Bronchial epithelial cell (primary cell): ENCODE measurements around the gene C12orf75. TPM values are rescaled to one million over a fixed set of nuclear protein-coding genes. Genes with fewer than 3 reads are reported as not detected.
A peak's percentile ranks its signal among the peaks of the same experiment; 100 is the strongest.

ENCODE experiments used
- DNase-seq: peaks from one replicate; pipeline ENCODE4 v3.0.0-alpha.2; 2010; ENCODE audit warnings: low read depth
- FAIRE-seq: peaks from 2 replicates; lab custom pipeline; 2011; peaks lifted over from hg19 to GRCh38; lab: Jason Lieb, UNC
- H3K27me3 ChIP-seq: 2 replicates; pipeline ENCODE4 v1.5.1; 2011; ENCODE audit warnings: low read length; ENCODE audit not compliant: control insufficient read depth, insufficient read depth
- H3K36me3 ChIP-seq: 2 replicates; pipeline ENCODE4 v1.5.1; 2011; ENCODE audit warnings: low read length; ENCODE audit not compliant: control insufficient read depth, insufficient read depth
- H3K4me3 ChIP-seq: 2 replicates; pipeline ENCODE4 v1.5.1; 2011; ENCODE audit warnings: mild to moderate bottlenecking, low read depth, low read length, control low read depth
- CTCF ChIP-seq: IDR thresholded peaks from 2 replicates; pipeline ENCODE4 v1.5.1; 2011; ENCODE audit warnings: mild to moderate bottlenecking, moderate library complexity, low read length, control low read depth, inconsistent platforms; ENCODE audit not compliant: insufficient read depth, severe bottlenecking
- total RNA-seq: library from RNA; depleted of rRNA; stranded (reverse); fragments of >200 nt; gene quantifications from 2 replicates; pipeline ENCODE4 v1.2.1, GENCODE V29; 2014

C12orf75 gene
- total RNA-seq, 1 donor from 2014 or later = 11.8 TPM

DNA sequence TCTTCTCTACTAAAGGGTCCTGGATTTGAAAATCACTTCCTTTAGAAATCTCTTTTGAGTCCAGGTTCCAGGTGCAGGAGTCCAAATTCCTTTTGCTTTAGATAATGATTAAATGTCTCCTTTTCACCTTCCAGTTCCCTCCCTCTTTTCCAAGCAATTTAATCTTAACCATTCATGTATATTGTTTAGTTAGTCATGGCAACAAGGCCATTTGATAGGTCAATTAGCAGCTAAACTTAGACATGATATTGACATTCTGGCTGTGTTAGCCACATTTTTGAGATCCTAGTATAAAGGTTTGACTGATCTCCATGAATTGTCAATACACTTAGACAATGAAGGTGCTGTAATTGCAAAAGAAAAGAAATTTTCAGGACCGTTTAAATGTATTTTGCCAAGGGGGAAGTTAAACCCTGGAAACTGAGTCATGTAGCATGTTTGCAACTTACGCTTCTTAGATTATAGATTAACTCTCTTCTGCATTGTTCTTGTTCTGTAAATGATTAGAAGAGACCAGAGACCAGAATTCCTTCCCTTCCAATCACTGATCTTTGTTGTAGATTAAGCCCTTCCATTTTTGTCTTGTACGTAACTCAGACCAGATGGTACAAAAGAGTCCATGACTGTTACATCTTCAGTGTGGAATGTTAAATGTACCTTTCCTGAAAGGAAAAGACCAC lies 12.4 kb upstream of the C12orf75 start:
- FAIRE-seq (no peak), DNase-seq (peak; percentile 48)
- Histone ChIP-seq H3K36me3 (no peaks in the 10 kb centered on the region), H3K27me3 (no peaks in the 10 kb centered on the region), H3K4me3 (no peak overlapping the region)
- no peak for TF ChIP-seq CTCF

DNA sequence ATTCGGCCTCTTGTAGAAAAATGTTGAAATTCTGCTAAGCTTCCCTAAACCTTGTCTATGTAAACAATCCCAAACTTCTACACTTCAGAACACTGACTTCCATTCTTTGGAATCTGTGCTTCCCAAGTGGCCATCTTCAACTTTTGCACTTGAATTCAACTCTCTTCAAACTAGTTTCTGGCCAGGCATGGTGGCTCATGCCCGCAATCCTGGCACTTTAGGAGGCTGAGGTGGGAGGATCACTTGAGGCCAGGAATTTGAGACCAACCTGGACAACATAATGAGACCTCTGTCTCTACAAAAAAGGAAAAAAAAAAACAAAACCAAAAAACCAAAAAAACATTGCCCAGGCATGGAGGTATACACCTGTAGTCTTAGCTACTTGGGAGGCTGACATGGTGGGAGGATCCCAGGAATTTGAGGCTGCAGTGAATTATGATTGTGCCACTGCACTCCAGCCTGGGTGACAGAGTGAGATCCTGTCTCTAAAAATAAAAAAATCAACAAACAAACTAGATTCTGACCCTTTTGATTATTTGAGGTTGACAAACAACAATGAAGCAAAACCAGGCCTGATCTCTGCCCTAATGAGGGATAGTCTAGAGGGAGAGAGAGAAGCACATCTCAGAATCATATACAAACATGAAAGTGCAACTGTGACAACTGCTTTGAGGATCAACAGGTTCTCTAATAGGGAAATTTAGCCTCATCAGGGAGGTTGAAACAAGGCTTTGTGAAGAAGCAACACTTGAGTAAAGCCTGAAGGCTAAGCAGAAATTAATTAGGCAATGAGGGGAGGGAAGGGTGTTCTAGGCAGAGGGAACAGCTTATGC lies 11.6 kb upstream of the C12orf75 start:
- TF ChIP-seq CTCF = no peak
- no peak overlapping the region for H3K4me3 ChIP-seq
- no peaks in the 10 kb centered on the region for H3K36me3 ChIP-seq
- H3K27me3 ChIP-seq = no peaks in the 10 kb centered on the region
- DNase-seq (no peak), FAIRE-seq (no peak)

DNA sequence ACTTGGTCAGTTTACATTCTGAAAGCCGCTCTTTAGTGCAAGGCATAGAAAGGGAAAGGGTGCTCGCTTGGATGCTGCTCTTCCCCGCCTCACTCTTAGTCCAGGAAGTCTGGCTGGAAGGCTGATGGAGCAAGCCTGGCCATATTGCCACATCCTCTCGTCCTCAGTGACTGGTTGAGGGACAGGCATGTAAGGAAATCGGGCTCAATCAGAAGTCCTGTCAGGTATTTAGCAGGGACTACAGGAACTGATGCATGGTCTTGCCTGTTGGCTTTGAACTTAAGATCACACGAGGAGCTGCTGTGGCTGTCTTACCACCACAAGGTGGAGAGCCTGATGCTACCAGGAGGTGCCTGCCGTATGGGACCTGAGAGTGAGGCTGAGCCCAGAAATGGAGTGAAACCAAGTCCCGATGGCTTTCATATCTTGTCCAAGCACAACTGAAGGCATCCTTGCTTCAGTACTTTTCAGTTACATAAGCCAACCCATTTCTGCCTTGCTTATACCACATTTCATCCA lies 10.7 kb upstream of the C12orf75 start:
- Histone ChIP-seq H3K27me3 (no peaks in the 10 kb centered on the region), H3K36me3 (no peaks in the 10 kb centered on the region), H3K4me3 (no peak overlapping the region)
- peak; percentile 18 for FAIRE-seq
- no peak for DNase-seq
- no peak for TF ChIP-seq CTCF

DNA sequence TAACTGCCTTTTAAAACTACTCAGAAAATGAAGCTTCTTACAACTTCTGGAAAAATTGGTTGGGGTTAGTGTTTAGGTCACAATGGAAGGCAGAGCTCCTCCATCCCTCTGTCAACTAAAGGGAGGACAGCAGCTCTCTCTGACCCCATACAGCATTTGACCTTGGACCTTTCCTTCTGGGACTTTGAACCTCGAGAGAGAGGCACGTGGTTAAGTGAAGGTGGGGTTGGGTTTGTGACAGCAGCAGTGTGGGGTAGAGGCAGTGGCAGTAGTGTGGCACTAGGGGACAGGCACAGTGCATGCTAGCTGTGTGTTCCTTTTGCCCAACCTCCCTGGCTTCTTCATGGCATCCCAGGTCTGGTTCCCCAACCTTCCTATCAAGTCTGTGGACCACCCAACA lies 9.4 kb upstream of the C12orf75 start:
- TF ChIP-seq CTCF = no peak
- Histone ChIP-seq H3K36me3 (no peaks in the 10 kb centered on the region), H3K27me3 (no peaks in the 10 kb centered on the region), H3K4me3 (no peak overlapping the region)
- FAIRE-seq = no peak
- no peak for DNase-seq

DNA sequence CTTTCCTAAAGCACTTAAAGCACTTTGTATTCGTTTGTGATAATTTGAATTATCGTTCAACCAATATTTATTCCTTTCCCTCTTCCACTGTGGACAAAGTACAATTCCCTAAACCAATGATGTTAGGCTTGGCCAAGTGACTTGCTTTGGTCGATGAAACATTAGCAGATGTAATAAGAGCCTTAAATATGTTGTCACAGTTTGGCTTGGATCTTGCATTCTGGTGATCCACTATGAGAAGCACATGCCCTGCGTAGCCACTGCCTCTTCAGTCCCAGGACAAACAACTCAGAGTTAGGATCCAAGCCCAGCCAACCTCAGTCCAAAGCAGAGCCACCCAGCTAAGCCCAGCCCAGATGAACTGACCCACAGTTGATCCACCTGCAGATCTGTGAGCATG lies 8.4 kb upstream of the C12orf75 start:
- Histone ChIP-seq H3K4me3 (no peak overlapping the region), H3K36me3 (no peaks in the 10 kb centered on the region), H3K27me3 (no peaks in the 10 kb centered on the region)
- FAIRE-seq (no peak), DNase-seq (no peak)
- TF ChIP-seq CTCF = no peak
